IMR-90 (cell line): Measurements from ENCODE around the gene PLEKHB2. TPM values are rescaled to one million over a fixed set of nuclear protein-coding genes. Genes with fewer than 3 reads are reported as not detected.

Experiments
- ATAC-seq: fragments of 200-7000 bp; cut with Tn5 transposase; 2 replicates; pipeline ENCODE4 v1.9.1; 2020; ENCODE audit warnings: low read depth, mild to moderate bottlenecking, moderate library complexity
- BruUV-seq: library from RNA; stranded (reverse); fragments of 400-500 nt; replicated peaks from 2 replicates; lab custom pipeline; 2021; lab: Mats Ljungman, UMichigan
- CTCF ChIA-PET: fragments of 300-600 bp; formaldehyde crosslinking; extraction: SDS; loops from one replicate; lab custom pipeline; 2021; ENCODE audit warnings: antibody characterized with exemption; lab: Yijun Ruan, JAX
- POLR2A ChIA-PET: fragments of 300-600 bp; sonication (Branson Sonifier 250); formaldehyde crosslinking; loops from one replicate; lab custom pipeline; 2022; ENCODE audit warnings: antibody characterized with exemption; ENCODE audit not compliant: unreplicated experiment; lab: Charles Lee
- DNase-seq: peaks from one replicate; pipeline ENCODE4 v3.0.0; 2013
- H2AFZ ChIP-seq: replicated peaks from 2 replicates; pipeline ENCODE3; 2013; ENCODE audit warnings: low read length, mild to moderate bottlenecking; ENCODE audit not compliant: poor library complexity
- H2AK5ac ChIP-seq: 2 replicates; pipeline ENCODE4 v1.6.1; 2013; ENCODE audit warnings: low read depth, low read length, inconsistent platforms
- H2AK9ac ChIP-seq: replicated peaks from 2 replicates; pipeline ENCODE3; 2013; ENCODE audit warnings: mild to moderate bottlenecking, low read depth, low read length, moderate library complexity; ENCODE audit not compliant: poor library complexity
- H2BK120ac ChIP-seq: 2 replicates; pipeline ENCODE4 v1.6.1; 2013; ENCODE audit warnings: low read depth, low read length, inconsistent platforms
- H2BK15ac ChIP-seq: 3 replicates; pipeline ENCODE4 v1.6.1; 2013; ENCODE audit warnings: low read depth, low read length, inconsistent platforms
- H2BK20ac ChIP-seq: 2 replicates; pipeline ENCODE4 v1.6.1; 2013; ENCODE audit warnings: low read depth, mild to moderate bottlenecking, inconsistent platforms, low read length, moderate library complexity
- H2BK5ac ChIP-seq: 2 replicates; pipeline ENCODE4 v1.6.1; 2013; ENCODE audit warnings: mild to moderate bottlenecking, low read depth, low read length, inconsistent platforms; ENCODE audit not compliant: poor library complexity, severe bottlenecking
- H3K14ac ChIP-seq: replicated peaks from 2 replicates; pipeline ENCODE4 v1.6.1; 2013; ENCODE audit warnings: low read depth, low read length, inconsistent platforms
- H3K18ac ChIP-seq: 2 replicates; pipeline ENCODE4 v1.6.1; 2013; ENCODE audit warnings: low read depth, low read length, control low read depth
- H3K23ac ChIP-seq: 2 replicates; pipeline ENCODE4 v1.6.1; 2013; ENCODE audit warnings: low read depth, low read length, inconsistent platforms
- H3K27ac ChIP-seq: 2 replicates; pipeline ENCODE4 v1.5.1; 2013; ENCODE audit warnings: mild to moderate bottlenecking, control low read depth, low read length; ENCODE audit not compliant: insufficient read depth
- H3K27me3 ChIP-seq: 2 replicates; pipeline ENCODE4 v1.6.1; 2013; ENCODE audit warnings: low read length; ENCODE audit not compliant: control insufficient read depth, insufficient read depth
- H3K36me3 ChIP-seq: 2 replicates; pipeline ENCODE4 v1.6.1; 2013; ENCODE audit warnings: low read length, mixed read lengths; ENCODE audit not compliant: control insufficient read depth, insufficient read depth
- H3K4ac ChIP-seq: 2 replicates; pipeline ENCODE4 v1.6.1; 2013; ENCODE audit warnings: low read depth, low read length, inconsistent platforms
- H3K4me1 ChIP-seq: 2 replicates; pipeline ENCODE4 v1.6.1; 2013; ENCODE audit warnings: low read length, mixed read lengths; ENCODE audit not compliant: control insufficient read depth, insufficient read depth
- H3K4me2 ChIP-seq: 2 replicates; pipeline ENCODE4 v1.6.1; 2013; ENCODE audit warnings: low read depth, mild to moderate bottlenecking, control low read depth, low read length, moderate library complexity
- H3K4me3 ChIP-seq: 2 replicates; pipeline ENCODE4 v1.5.1; 2013; ENCODE audit warnings: low read depth, mild to moderate bottlenecking, control low read depth, low read length, moderate library complexity; ENCODE audit not compliant: insufficient read depth
- H3K56ac ChIP-seq: 2 replicates; pipeline ENCODE4 v1.6.1; 2013; ENCODE audit warnings: low read length, inconsistent platforms; ENCODE audit not compliant: insufficient read depth; ENCODE audit errors: extremely low read depth
- H3K79me1 ChIP-seq, 2 experiments: 2 replicates each; pipeline ENCODE4 v1.6.1; 2013; ENCODE audit warnings: low read length in 2 of 2, inconsistent platforms in 1 of 2, low read depth in 1 of 2
- H3K9ac ChIP-seq: 2 replicates; pipeline ENCODE4 v1.6.1; 2013; ENCODE audit warnings: low read depth, low read length, control low read depth
- H3K9me1 ChIP-seq: 2 replicates; pipeline ENCODE4 v1.6.1; 2013; ENCODE audit warnings: low read length, inconsistent platforms; ENCODE audit not compliant: insufficient read depth
- H3K9me3 ChIP-seq: 2 replicates; pipeline ENCODE4 v1.6.1; 2013; ENCODE audit warnings: low read length; ENCODE audit not compliant: control insufficient read depth, insufficient read depth
- H4K20me1 ChIP-seq: 2 replicates; pipeline ENCODE4 v1.6.1; 2013; ENCODE audit warnings: low read length, inconsistent platforms; ENCODE audit not compliant: insufficient read depth
- H4K5ac ChIP-seq: 2 replicates; pipeline ENCODE4 v1.6.1; 2013; ENCODE audit warnings: mild to moderate bottlenecking, low read depth, low read length, control low read depth
- H4K8ac ChIP-seq, 2 experiments: 2 replicates each; pipeline ENCODE4 v1.6.1; 2013; ENCODE audit warnings: low read depth in 2 of 2, low read length in 2 of 2, control low read depth in 1 of 2, inconsistent platforms in 1 of 2
- H4K91ac ChIP-seq: 2 replicates; pipeline ENCODE4 v1.6.1; 2013; ENCODE audit warnings: low read depth, low read length, inconsistent platforms; ENCODE audit not compliant: insufficient read depth
- MXI1 ChIP-seq: IDR thresholded peaks from 2 replicates; pipeline ENCODE4 v1.6.1; 2012; ENCODE audit warnings: low read depth, mild to moderate bottlenecking, low read length, moderate library complexity, borderline replicate concordance
- RAD21 ChIP-seq: IDR thresholded peaks from 2 replicates; pipeline ENCODE4 v1.6.1; 2012; ENCODE audit warnings: low read length, improper control_type of control experiment
- RFX5 ChIP-seq: IDR thresholded peaks from 2 replicates; pipeline ENCODE4 v1.8.0; 2012; ENCODE audit warnings: low read depth, mild to moderate bottlenecking, low read length, moderate library complexity
- WGBS, 2 experiments: methylation state at CpG; one replicate each; pipeline versions ENCODE4 v1.1.5 to v1.1.7; 2013; ENCODE audit warnings: missing lambda C conversion rate in 2 of 2; ENCODE audit not compliant: insufficient read length in 1 of 2; ENCODE audit errors: extremely low coverage in 2 of 2; 5-methylcytosine and 5-hydroxymethylcytosine counted together
- dilution Hi-C: fragments of 300-500 bp; cut with HindIII; formaldehyde crosslinking; loops from one replicate; pipeline ENCODE4 v1.14.3; 2018; ENCODE audit warnings: low sequenced_read_pairs; ENCODE audit not compliant: unreplicated experiment
- in situ Hi-C: fragments of 300-500 bp; cut with MboI; formaldehyde crosslinking; loops from 3 replicates; pipeline ENCODE4 v1.14.3; 2019; ENCODE audit warnings: low sequenced_read_pairs, inconsistent platforms, mixed read lengths
- intact Hi-C: fragments of 100-400 bp; cut with micrococcal nuclease; formaldehyde crosslinking; loops from 2 replicates; pipeline ENCODE4 v1.10.0; 2022
- polyA plus RNA-seq, 3 experiments: library from polyadenylated mRNA; depleted of rRNA; stranded (reverse); fragments of >200 nt; gene quantifications; 2 replicates each; pipeline ENCODE4 v1.2.3, GENCODE V29; 2012; ENCODE audit warnings: low replicate concordance in 1 of 3
- total RNA-seq: library from RNA; depleted of rRNA; stranded (reverse); fragments of >200 nt; gene quantifications from 2 replicates; pipeline ENCODE4 v1.2.3, GENCODE V29; 2012
- TF ChIP-seq, protein P1 (sequence below): fragments of 150-350 bp; IDR thresholded peaks from 2 replicates; pipeline ENCODE4 v1.6.1; 2016; ENCODE audit warnings: low read depth, mild to moderate bottlenecking, low read length, moderate library complexity, borderline replicate concordance

PLEKHB2 gene
- total and polyA plus RNA-seq, 2 of the 4 experiments (the other 2 are of a cell fraction) = 62.9 to 82.1 TPM

DNA sequence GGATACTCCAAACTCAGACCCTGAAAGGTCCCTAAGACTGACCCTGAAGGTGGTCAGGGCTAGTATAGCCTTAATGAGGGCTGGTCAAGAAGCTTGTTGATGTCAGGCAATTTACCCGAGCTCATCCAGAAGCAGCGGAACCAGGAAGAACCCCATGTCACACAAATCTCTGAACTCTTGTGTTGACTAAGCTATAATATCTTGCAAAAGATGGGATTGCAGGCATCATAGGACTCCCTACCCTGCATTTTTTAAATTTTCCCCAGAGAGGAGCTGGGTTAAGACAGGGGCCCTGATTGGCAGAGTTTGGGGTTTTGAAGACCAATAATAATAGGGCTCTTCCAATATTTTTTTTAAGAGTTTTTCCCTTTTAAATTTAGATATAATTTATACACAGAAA lies 2.0 kb upstream of the PLEKHB2 start:
- Histone ChIP-seq H4K91ac (no peak overlapping the region), H3K23ac (no peak overlapping the region), H3K27ac (no peak overlapping the region), H3K18ac (no peak overlapping the region), H3K36me3 (no peaks in the 10 kb centered on the region), H3K9ac (no peak overlapping the region), H4K20me1 (peaks cover 18% of the 10 kb centered on the region), H3K27me3 (no peaks in the 10 kb centered on the region), H3K4me1 (peaks cover 7% of the 10 kb centered on the region), H2BK20ac (no peak overlapping the region), H4K8ac (no peak overlapping the region), H3K4ac (no peak overlapping the region), H3K9me3 (no peaks in the 10 kb centered on the region), H3K4me3 (no peak overlapping the region), H2BK120ac (no peak overlapping the region), H2AK9ac (no peak overlapping the region), H2AK5ac (no peak overlapping the region), H4K5ac (no peak overlapping the region), H2BK15ac (no peak overlapping the region), H2AFZ (no peak overlapping the region), H3K9me1 (peaks cover 2% of the 10 kb centered on the region; the same call in 1 of the 2 replicates), H3K14ac (no peak overlapping the region), H3K79me1 (peaks cover 10 to 18% of the 10 kb centered on the region in 2 experiments; a peak in 3 of 4 replicates), H2BK5ac (no peak overlapping the region), H3K56ac (no peak overlapping the region), H3K4me2 (no peak overlapping the region)
- no CpG with 5 or more reads among the region's 2 CpGs for WGBS, 2 experiments
- dilution Hi-C loops = no loop called here
- DNase-seq (no peak), ATAC-seq (no peak)
- CTCF ChIA-PET = no interaction called here
- POLR2A ChIA-PET = no interaction called here
- in situ Hi-C loops = loop anchor here (25.0 kb wide), 2 partner anchors 409 to 741 kb away; partner anchors contain the start of gene PTPN18
- no TSS peak for BruUV-seq
- intact Hi-C loops = no loop called here
- TF ChIP-seq RFX5 = no peak
- TF ChIP-seq, protein P1, sequence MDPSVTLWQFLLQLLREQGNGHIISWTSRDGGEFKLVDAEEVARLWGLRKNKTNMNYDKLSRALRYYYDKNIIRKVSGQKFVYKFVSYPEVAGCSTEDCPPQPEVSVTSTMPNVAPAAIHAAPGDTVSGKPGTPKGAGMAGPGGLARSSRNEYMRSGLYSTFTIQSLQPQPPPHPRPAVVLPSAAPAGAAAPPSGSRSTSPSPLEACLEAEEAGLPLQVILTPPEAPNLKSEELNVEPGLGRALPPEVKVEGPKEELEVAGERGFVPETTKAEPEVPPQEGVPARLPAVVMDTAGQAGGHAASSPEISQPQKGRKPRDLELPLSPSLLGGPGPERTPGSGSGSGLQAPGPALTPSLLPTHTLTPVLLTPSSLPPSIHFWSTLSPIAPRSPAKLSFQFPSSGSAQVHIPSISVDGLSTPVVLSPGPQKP = no peak
- TF ChIP-seq MXI1 = no peak
- no peak for TF ChIP-seq RAD21
